GM18505 (cell line): Measurements from ENCODE around the gene CNTNAP5.

Experiments
- ATAC-seq: cut with Tn5 transposase; IDR thresholded peaks from one replicate; pipeline ENCODE4 v1.9.1; 2021; ENCODE audit not compliant: unreplicated experiment
- POLR2A ChIP-seq: IDR thresholded peaks from 4 replicates; pipeline ENCODE4 v1.6.1; 2011; ENCODE audit warnings: borderline replicate concordance; ENCODE audit not compliant: insufficient read depth, insufficient read length; ENCODE audit errors: extremely low read depth

Gene CNTNAP5

DNA sequence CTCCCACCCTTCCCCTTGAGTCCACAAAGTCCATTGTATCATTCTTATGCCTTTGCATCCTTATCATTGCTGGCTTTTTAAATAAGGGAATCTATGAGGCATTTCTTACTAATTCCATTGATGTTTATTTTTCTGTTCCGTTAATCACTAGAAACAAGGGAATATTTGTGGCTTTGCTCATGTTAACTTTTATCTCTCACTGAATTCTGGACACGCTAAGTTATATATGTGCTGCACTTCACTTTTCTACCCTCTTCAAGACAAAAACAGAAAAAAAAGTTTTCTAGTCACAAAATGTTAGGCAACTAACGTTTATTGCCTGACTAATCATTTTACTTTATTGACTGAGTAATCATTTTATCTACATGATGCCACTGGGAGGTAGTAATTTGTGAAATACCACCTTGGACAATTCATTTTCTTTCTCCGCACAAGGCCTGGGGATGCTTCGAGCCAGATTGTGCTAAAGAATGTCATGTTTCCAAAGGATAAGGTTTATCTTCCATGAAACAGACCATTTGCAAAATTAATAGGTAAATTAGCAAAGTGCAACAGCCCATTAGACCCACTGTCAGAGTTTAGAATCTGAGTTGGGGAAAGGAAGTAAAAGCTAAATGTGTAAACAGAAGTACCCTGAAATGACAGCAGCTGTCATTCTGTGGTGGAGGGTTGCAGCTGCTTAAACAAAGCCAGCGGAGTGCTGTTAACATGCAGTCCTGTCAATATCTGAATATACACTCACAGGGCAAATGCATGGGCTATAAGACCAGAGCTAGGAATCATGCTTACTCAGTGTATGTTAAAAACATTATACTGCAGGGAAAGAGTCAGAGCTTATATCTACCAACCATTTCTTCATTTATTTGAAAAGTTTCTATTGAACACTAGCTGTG lies 658.7 kb downstream of the CNTNAP5 start:
- ATAC-seq: no peak
- TF ChIP-seq POLR2A: no peak

GRCh38 chr2:124689348-124689747 lies 664.3 kb downstream of the CNTNAP5 start:
- TF ChIP-seq POLR2A: no peak

GRCh38 chr2:124692216-124692615 lies 667.1 kb downstream of the CNTNAP5 start:
- TF ChIP-seq POLR2A: no peak
- ATAC-seq: no peak

More at GRCh38 chr2:124689348-124689747, 664.3 kb downstream of the CNTNAP5 start:
- ATAC-seq: no peak

DNA sequence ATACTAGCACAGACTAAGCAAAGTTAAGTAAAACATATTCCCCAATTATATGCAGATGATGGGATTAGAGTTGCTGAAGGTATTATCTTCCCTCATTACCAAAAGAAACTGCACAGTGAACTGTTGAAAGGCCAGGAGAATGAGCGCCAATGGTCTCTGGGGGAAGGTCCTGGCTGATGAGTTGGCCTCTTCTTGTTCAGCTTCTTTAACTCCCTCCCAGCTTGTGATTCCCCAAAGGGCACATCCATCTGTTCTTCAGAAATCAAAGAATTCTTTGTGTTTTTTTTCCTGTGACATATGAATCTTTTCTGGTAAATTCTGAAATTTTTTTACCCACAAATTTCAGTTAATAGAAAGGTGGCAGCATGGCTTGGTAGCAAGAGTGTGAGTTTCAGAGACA lies 667.6 kb downstream of the CNTNAP5 start:
- TF ChIP-seq POLR2A: no peak
- no peak for ATAC-seq

GRCh38 chr2:124693156-124693555 lies 668.1 kb downstream of the CNTNAP5 start:
- no peak for ATAC-seq
- TF ChIP-seq POLR2A: no peak

DNA sequence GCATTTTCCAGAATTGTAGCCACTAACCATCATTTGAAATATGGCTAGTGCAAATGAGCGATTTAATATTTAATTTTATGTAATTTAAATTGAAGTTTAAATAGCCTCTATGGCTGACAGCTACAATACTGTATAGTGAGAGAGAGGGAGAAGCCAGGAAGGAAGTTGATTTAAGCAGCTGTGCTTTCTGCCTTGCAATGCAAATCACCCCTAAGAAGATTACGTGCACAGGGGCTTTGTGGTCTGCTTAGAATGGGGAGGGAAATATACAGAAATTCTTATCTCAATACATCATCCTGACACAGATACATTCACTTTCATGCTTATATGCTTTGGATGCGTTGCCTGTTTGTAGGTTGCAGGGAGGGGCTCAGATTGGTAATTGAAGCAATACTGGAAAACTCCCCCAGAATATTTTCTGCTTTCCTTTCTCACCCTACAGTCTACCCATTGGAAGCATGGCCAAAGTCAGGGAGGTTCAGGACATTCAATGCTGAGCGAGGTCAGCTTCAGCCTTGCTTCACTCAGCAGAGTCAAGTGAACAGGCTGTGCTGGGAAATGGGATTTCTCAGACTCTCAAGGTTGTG lies 674.0 kb downstream of the CNTNAP5 start:
- no peak for TF ChIP-seq POLR2A
- ATAC-seq: no peak

DNA sequence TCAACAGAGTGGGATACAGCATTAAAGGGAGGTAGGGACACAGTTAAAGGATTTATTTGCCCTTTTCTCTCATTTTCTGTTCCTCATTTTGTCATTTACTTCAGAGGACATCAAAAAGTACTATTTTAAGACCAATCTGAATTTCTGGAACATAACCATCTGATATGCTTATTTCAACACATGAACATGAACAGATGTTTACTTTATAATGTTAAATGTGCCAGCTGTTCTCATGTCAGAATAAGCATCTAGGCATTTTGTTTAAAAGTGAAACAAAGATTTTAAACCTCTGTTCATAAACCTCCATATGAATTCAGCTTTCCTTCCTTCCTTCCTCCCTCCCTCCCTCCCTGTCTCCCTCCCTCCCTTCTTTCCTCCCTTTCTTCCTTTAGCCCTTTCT lies 677.7 kb downstream of the CNTNAP5 start:
- no peak for ATAC-seq
- TF ChIP-seq POLR2A: no peak

DNA sequence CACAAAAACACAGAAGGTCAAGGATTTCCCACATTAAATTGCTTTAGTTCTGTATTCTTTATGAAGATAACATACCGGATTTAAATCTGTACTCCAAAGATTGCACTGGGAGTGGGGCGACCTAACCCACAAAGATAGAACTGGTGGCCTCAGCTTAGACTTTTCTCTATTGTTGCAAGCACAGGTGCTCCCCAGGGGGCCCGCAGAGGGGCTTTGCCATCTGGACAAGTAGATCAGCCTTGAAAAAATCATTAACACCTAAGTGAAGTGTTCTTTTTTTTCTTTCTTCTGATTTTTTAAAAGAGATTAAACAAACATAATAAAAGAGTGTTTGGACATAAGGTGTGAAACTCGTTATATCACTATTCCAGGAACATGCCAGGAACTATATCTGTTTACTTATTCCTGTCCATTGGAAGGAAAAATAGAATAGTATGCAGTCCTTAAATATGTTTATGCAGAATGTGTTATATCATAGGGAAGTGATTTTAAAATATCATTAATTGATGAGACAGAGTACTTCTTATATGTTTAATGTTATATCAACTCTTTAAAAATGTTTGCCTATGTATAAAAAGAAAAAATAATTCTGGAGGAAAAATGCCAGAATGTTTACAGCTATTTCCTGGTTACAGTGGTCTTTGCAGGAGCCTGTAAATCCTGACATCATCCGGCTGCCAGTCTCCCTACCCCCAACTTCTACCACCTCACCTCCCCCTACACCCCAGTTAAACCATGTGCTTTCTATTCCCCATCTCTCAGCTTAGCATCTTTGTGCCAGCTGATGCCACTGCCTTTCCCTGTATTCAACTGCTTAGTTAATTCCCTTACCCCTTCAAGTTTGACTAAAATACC lies 679.2 kb downstream of the CNTNAP5 start:
- no peak for TF ChIP-seq POLR2A
- no peak for ATAC-seq

GRCh38 chr2:124708661-124709060 lies 683.6 kb downstream of the CNTNAP5 start:
- no peak for TF ChIP-seq POLR2A
- no peak for ATAC-seq

DNA sequence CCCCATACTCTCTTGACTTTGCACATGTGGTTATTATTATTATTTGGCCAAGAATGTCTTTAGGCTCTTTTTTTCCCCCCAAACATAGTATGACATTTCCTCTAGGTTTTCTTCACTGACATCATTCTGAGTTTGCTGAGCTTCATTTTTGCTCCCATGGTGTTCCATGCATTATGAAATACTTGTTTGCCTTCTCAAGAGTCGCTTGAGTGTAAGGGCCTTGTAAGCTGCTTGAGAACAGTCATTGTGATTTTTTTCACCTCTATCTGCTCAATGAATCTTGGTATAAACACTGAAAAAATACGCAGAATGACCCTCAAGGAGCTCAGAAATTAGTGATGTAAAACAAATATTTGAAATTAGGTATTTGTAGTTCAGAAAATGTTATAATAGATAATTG lies 688.9 kb downstream of the CNTNAP5 start:
- no peak for TF ChIP-seq POLR2A
- ATAC-seq: no peak

DNA sequence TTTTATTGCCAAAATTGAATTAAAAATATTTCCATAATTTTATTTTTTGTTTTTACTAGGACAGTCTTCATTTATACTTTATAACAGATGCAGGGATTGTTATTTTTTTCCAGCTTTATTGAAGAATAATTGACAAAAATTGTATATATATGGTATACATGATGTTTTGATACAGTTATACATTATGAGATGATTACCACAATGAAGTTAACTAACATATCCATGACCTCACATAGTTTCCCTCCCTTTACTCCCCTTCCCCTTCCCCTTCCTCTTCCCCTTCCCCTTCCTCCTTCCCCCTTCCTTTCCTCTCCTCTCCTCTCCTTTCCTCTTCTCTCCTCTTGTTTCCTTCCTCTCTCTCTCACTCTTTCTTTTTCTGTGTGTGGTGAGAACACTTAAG lies 700.1 kb downstream of the CNTNAP5 start:
- no peak for TF ChIP-seq POLR2A
- ATAC-seq: no peak

DNA sequence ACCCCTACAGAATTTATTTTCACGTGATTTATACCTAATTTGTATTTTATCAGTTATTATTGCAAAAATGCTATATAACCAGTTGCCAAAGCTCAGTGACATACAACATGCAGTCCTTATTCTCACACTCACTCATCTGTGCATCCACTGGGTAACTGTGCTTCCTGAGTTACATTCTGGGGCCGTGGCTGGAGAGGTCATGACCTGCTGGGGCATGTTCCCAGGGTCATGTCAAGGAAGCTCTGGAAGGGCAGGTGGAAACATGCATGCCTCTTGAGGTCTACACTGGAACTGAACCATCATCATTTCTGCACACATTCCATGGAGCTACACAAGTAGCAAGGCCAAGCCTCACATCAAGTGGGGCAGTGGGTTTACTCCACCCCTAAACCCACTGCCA lies 715.5 kb downstream of the CNTNAP5 start:
- no peak for ATAC-seq
- TF ChIP-seq POLR2A: no peak

DNA sequence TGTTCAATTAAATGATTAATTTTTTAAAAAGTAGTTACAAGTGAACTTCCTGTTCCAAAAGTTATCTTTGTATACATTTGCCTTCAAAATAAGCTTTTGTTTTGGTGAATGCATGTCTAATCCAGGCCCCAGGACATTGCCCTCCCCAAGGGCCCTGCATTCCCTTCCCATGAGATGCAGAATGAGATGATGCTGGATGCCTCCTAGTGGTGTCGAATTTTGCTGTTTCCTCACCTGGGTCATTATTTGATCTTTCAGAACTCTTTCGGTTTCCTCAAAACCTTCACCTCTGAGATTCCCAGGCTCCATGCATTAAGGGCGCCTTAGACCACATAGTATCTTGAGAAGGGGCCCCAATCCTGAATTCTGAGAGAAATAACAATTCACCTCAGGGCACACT lies 728.8 kb downstream of the CNTNAP5 start:
- ATAC-seq: no peak
- TF ChIP-seq POLR2A: no peak
